MCF 10A (cell line): Measurements from ENCODE around the gene TKT. TPM values are rescaled to one million over a fixed set of nuclear protein-coding genes. Genes with fewer than 3 reads are reported as not detected.

Experiments used
- BruUV-seq: library from RNA; stranded (reverse); fragments of 400-500 nt; replicated peaks from 2 replicates; lab custom pipeline; 2021; lab: Mats Ljungman, UMichigan
- CTCF ChIA-PET: fragments of 300-600 bp; sonication (Branson Sonifier 250); formaldehyde crosslinking; extraction: SDS; loops from one replicate; lab custom pipeline; 2021; ENCODE audit warnings: antibody characterized with exemption, inconsistent platforms; lab: Yijun Ruan, JAX
- POLR2A ChIA-PET: fragments of 300-600, 350-650 bp; sonication (Branson Sonifier 250); formaldehyde crosslinking; extraction: SDS; loops from one replicate; lab custom pipeline; 2020; ENCODE audit warnings: antibody characterized with exemption, inconsistent platforms; lab: Yijun Ruan, JAX
- DNase-seq: peaks from one replicate; pipeline ENCODE4 v3.0.0-alpha.2; 2018; ENCODE audit not compliant: unreplicated experiment
- H3K27ac Mint-ChIP-seq: one replicate; pipeline ENCODE4 v1.8.0; 2022; ENCODE audit warnings: mild to moderate bottlenecking, low read depth, mixed read lengths; ENCODE audit not compliant: unreplicated experiment
- H3K27me3 Mint-ChIP-seq: one replicate; pipeline ENCODE4 v1.8.0; 2022; ENCODE audit warnings: mixed read lengths; ENCODE audit not compliant: insufficient read depth, unreplicated experiment
- H3K36me3 Mint-ChIP-seq: one replicate; pipeline ENCODE4 v1.8.0; 2022; ENCODE audit warnings: mild to moderate bottlenecking, moderate library complexity, mixed read lengths; ENCODE audit not compliant: insufficient read depth, unreplicated experiment
- H3K4me1 Mint-ChIP-seq: one replicate; pipeline ENCODE4 v1.8.0; 2022; ENCODE audit warnings: mixed read lengths; ENCODE audit not compliant: insufficient read depth, unreplicated experiment
- H3K4me3 Mint-ChIP-seq: one replicate; pipeline ENCODE4 v1.8.0; 2022; ENCODE audit warnings: mild to moderate bottlenecking, moderate library complexity, mixed read lengths; ENCODE audit not compliant: unreplicated experiment
- H3K9me3 Mint-ChIP-seq: one replicate; pipeline ENCODE4 v1.8.0; 2022; ENCODE audit warnings: mixed read lengths; ENCODE audit not compliant: unreplicated experiment
- intact Hi-C: fragments of 100-400 bp; cut with micrococcal nuclease; formaldehyde crosslinking; loops from 2 replicates; pipeline ENCODE4 v1.14.1; 2022
- total RNA-seq: library from RNA; stranded (reverse); gene quantifications from 2 replicates; pipeline ENCODE4 v1.2.3, GENCODE V29; 2022
- TF ChIP-seq, protein P1 (sequence below): fragments of 200-600 bp; IDR thresholded peaks from one replicate; pipeline ENCODE4 v1.8.0; 2022; ENCODE audit warnings: antibody characterized with exemption, mild to moderate bottlenecking; ENCODE audit not compliant: unreplicated experiment

TKT gene
- total RNA-seq, 1 experiment from 2014 or later, result 326 TPM

DNA sequence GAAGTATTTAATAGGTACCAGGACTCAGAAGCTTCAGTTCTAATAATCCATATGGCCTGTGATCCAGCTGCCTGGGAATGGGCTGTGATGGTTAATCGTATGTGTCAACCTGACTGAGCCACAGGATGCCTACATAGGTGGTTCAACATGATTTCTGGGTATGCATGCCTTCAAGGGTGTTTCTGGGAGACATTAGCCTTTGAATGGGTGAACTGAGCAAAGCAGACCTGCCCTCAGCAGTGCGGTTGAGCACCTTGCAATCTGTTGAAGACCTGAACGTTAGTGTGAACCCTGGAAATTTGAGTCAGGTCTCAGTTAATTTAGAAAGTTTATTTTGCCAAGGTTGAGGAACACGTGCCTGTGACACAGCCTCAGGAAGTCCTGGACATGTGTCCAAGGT, 22.8 kb upstream of the TKT start:
- CTCF ChIA-PET, result no interaction called here
- Mint-ChIP-seq H3K9me3 (no peaks in the 10 kb centered on the region), H3K27ac (no peak overlapping the region), H3K4me3 (no peak overlapping the region), H3K4me1 (no peaks in the 10 kb centered on the region), H3K27me3 (no peaks in the 10 kb centered on the region), H3K36me3 (peaks cover 5% of the 10 kb centered on the region)
- DNase-seq, result no peak
- BruUV-seq, result no TSS peak
- intact Hi-C loops, result no loop called here
- TF ChIP-seq, protein P1, sequence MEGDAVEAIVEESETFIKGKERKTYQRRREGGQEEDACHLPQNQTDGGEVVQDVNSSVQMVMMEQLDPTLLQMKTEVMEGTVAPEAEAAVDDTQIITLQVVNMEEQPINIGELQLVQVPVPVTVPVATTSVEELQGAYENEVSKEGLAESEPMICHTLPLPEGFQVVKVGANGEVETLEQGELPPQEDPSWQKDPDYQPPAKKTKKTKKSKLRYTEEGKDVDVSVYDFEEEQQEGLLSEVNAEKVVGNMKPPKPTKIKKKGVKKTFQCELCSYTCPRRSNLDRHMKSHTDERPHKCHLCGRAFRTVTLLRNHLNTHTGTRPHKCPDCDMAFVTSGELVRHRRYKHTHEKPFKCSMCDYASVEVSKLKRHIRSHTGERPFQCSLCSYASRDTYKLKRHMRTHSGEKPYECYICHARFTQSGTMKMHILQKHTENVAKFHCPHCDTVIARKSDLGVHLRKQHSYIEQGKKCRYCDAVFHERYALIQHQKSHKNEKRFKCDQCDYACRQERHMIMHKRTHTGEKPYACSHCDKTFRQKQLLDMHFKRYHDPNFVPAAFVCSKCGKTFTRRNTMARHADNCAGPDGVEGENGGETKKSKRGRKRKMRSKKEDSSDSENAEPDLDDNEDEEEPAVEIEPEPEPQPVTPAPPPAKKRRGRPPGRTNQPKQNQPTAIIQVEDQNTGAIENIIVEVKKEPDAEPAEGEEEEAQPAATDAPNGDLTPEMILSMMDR, result no peak
- POLR2A ChIA-PET, result interaction anchor here (1.7 kb wide), 1 partner anchor 9 kb away, joined by 5 read pairs; no protein-coding TSS in a partner anchor

DNA sequence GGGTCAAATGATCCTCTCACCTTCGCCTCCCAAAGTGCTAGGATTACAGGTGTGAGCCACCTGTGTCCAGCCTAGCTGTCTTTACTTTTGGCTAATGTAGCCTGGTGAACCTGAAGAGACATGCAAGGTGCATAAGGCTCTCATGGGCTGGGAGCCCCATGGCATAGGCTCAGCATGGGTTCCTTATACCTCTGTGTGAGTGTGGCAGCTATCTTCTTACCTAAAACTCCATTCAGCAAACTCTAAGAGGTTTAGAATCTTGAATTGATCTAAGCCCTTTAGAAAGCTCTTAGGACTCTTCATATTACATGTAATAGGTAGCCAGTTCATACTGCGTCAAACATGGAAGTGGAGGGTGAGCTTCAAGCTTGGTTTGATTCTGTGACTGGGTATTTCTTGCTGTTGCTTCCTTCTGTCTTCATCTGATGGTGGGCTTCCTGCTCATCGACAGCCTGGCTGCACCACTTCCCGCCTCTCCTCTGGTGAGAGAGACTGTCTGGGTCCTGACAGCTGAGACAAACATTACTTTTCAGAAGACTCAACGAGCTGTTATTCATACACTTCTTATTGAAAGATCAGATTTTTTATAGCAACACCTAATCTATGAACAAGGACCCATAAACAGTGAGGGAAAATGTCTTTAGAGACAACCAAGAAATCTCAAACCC, 19.2 kb upstream of the TKT start:
- Mint-ChIP-seq H3K9me3 (no peaks in the 10 kb centered on the region), H3K4me3 (no peak overlapping the region), H3K27ac (no peak overlapping the region), H3K36me3 (peaks cover 3% of the 10 kb centered on the region), H3K4me1 (peaks cover 6% of the 10 kb centered on the region), H3K27me3 (no peaks in the 10 kb centered on the region)
- ChIA-PET CTCF (interaction anchor here (0.6 kb wide), 2 partner anchors 14 to 140 kb away, joined by 3 to 4 read pairs; no protein-coding TSS in a partner anchor), POLR2A (interaction anchor here (1.2 kb wide), 1 partner anchor 72 kb away, joined by 3 read pairs; no protein-coding TSS in a partner anchor)
- TF ChIP-seq, protein P1, result no peak
- BruUV-seq, result no TSS peak
- intact Hi-C loops, result no loop called here
- no peak for DNase-seq

DNA sequence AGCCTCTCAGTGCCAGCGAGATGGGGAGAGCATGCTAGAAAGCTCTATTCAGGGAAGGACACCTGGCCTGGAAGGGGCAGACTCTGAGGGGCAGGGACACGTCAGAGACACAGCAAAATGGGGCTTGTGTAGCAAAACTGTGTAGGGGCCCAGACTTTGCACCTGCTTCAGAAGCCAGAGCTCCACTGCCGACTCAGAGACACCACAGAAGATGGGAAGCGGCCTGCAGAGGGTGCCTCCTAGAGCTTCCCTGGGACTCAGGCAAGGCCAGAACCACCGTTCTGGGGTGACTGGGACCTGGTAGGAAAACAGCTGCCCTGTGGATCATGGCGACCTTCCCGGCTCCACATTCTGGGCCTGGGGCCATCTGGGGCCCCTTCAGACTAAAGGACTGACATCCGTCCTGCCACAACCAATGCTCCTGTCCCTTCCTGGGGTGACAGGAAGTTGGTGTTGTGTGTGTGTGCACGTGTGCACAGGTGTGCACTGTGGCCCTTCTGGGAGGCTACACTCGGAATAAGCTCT, 17.4 kb upstream of the TKT start:
- Mint-ChIP-seq H3K36me3 (peaks cover 11% of the 10 kb centered on the region), H3K4me1 (peaks cover 11% of the 10 kb centered on the region), H3K4me3 (no peak overlapping the region), H3K27ac (no peak overlapping the region), H3K9me3 (no peaks in the 10 kb centered on the region), H3K27me3 (no peaks in the 10 kb centered on the region)
- intact Hi-C loops, result no loop called here
- ChIA-PET POLR2A (interaction anchor here (0.7 to 5.0 kb wide), 4 partner anchors 11 to 818 kb away, joined by 3 to 62 read pairs (median 4); partner anchors contain the start of genes NISCH and TKT), CTCF (interaction anchor here (0.6 to 0.8 kb wide), 3 partner anchors 9 to 56 kb away, joined by 3 to 4 read pairs (median 3); no protein-coding TSS in a partner anchor)
- no TSS peak for BruUV-seq
- no peak for DNase-seq
- TF ChIP-seq, protein P1, result no peak
